ENCODE data around the gene USP11.

USP11 gene

GRCh38 chrX:47190445-47191269 is 42.2 kb upstream of the USP11 start:
- TF ChIP-seq SUZ12 (IDR thresholded peaks at IDR 0.05) (no peak), L3MBTL2 (conservative IDR thresholded peaks at IDR 0.05) (peak; percentile 73), ELF4 (IDR thresholded peaks at IDR 0.05) (0 out of 2 replicates have a peak, but pooled peaks have one; percentile 32), BHLHE40 (IDR thresholded peaks at IDR 0.05; ENCODE audit: borderline replicate concordance) (peak; percentile 70; the same call in 1 of the 2 replicates)
- ChIA-PET CTCF (interaction anchor here (1.5 to 3.3 kb wide), 2 partner anchors 194 to 332 kb away, joined by 6 to 8 read pairs; no protein-coding TSS in a partner anchor), POLR2A (interaction anchor here (0.9 to 2.8 kb wide), 8 partner anchors 18 to 333 kb away, joined by 3 to 24 read pairs (median 7); partner anchors contain the start of genes NDUFB11, RBM10 and USP11)
- peak; percentile 85 for DNase-seq (ENCODE audit: extremely low spot score)

GRCh38 chrX:47191331-47191730 is 41.5 kb upstream of the USP11 start:
- CTCF ChIA-PET: interaction anchor here (1.5 to 3.3 kb wide), 2 partner anchors 194 to 332 kb away, joined by 6 to 8 read pairs; no protein-coding TSS in a partner anchor
- DNase-seq (ENCODE audit: extremely low spot score): no peak
- POLR2A ChIA-PET: interaction anchor here (0.9 to 2.8 kb wide), 5 partner anchors 30 to 193 kb away, joined by 3 to 24 read pairs (median 8); partner anchors contain the start of genes NDUFB11, RBM10 and USP11
- TF ChIP-seq L3MBTL2 (conservative IDR thresholded peaks at IDR 0.05) (no peak; the same call in 1 of the 2 replicates), CTBP1 (IDR thresholded peaks at IDR 0.05; ENCODE audit: borderline replicate concordance) (no peak), PKNOX1 (IDR thresholded peaks at IDR 0.05) (no peak), ELF4 (IDR thresholded peaks at IDR 0.05) (no peak), LEF1 (IDR thresholded peaks at IDR 0.05; ENCODE audit: borderline replicate concordance) (no peak), FOXA1 (IDR thresholded peaks at IDR 0.05) (no peak), SUZ12 (IDR thresholded peaks at IDR 0.05) (no peak), HDGF (IDR thresholded peaks at IDR 0.05; ENCODE audit: borderline replicate concordance) (no peak), TARDBP (IDR thresholded peaks at IDR 0.05) (no peak), ARNT (IDR thresholded peaks at IDR 0.05) (no peak), BHLHE40 (IDR thresholded peaks at IDR 0.05; ENCODE audit: borderline replicate concordance) (no peak), NFRKB (IDR thresholded peaks at IDR 0.05) (no peak), ZNF384 (IDR thresholded peaks at IDR 0.05) (no peak)

- POLR2A ChIA-PET: interaction anchor here (1.6 to 2.8 kb wide), 3 partner anchors 41 to 192 kb away, joined by 8 to 24 read pairs (median 11); partner anchors contain the start of genes NDUFB11, RBM10 and USP11
- CTCF ChIA-PET: interaction anchor here (3.3 kb wide), 1 partner anchor 193 kb away, joined by 8 read pairs; no protein-coding TSS in a partner anchor
- TF ChIP-seq ZNF384 (IDR thresholded peaks at IDR 0.05) (no peak), TARDBP (IDR thresholded peaks at IDR 0.05) (no peak), ELF4 (IDR thresholded peaks at IDR 0.05) (no peak), FOXM1 (IDR thresholded peaks at IDR 0.05; ENCODE audit: borderline replicate concordance) (no peak), HDGF (IDR thresholded peaks at IDR 0.05; ENCODE audit: borderline replicate concordance) (no peak), PKNOX1 (IDR thresholded peaks at IDR 0.05) (no peak), SUZ12 (IDR thresholded peaks at IDR 0.05) (no peak)
- no peak for DNase-seq (ENCODE audit: extremely low spot score)
Measured at GRCh38 chrX:47191806-47192401, 40.9 kb upstream of the USP11 start.

GRCh38 chrX:47193475-47194193 is 39.2 kb upstream of the USP11 start, which contains the start of gene UBA1:
Gene UBA1, plus strand, starts transcription at chrX:47193829. Its CDS starts 4,974 bp downstream, at chrX:47198803.
- TF ChIP-seq PKNOX1 (IDR thresholded peaks at IDR 0.05): peak; percentile 85
- TF ChIP-seq ZNF384 (IDR thresholded peaks at IDR 0.05): no peak
- TF ChIP-seq TARDBP (IDR thresholded peaks at IDR 0.05): no peak
- TF ChIP-seq ELF4 (IDR thresholded peaks at IDR 0.05): 0 out of 2 replicates have a peak, but pooled peaks have one; percentile 29
- DNase-seq (ENCODE audit: extremely low spot score): peak; percentile 90
- ChIA-PET CTCF (interaction anchor here (3.3 kb wide), 1 partner anchor 191 kb away, joined by 8 read pairs; no protein-coding TSS in a partner anchor), POLR2A (interaction anchor here (1.2 kb wide), 1 partner anchor 40 kb away, joined by 5 read pairs; no protein-coding TSS in a partner anchor)

GRCh38 chrX:47194194-47194787 is 38.5 kb upstream of the USP11 start:
- no peak for DNase-seq (ENCODE audit: extremely low spot score)
- POLR2A ChIA-PET: interaction anchor here (1.2 to 1.3 kb wide), 2 partner anchors 39 to 118 kb away, joined by 5 read pairs; no protein-coding TSS in a partner anchor
- CTCF ChIA-PET: interaction anchor here (0.8 kb wide), 1 partner anchor 374 kb away, joined by 3 read pairs; no protein-coding TSS in a partner anchor
- TF ChIP-seq PKNOX1 (IDR thresholded peaks at IDR 0.05) (no peak), TARDBP (IDR thresholded peaks at IDR 0.05) (no peak), FOXM1 (IDR thresholded peaks at IDR 0.05; ENCODE audit: borderline replicate concordance) (no peak), L3MBTL2 (conservative IDR thresholded peaks at IDR 0.05) (no peak)
